HG03558 (cell line): ENCODE measurements around the gene LTO1.
"Not testable (repeated sequence)": the region's sequence is repeated elsewhere in the genome, so short reads cannot be mapped to it uniquely, and the experiment has no call there.

Experiments used
- ATAC-seq: cut with Tn5 transposase; IDR thresholded peaks from one replicate; pipeline ENCODE4 v1.9.1; 2021; ENCODE audit warnings: moderate number of reproducible peaks; ENCODE audit not compliant: unreplicated experiment; ENCODE audit errors: extremely low read depth

LTO1 gene

GRCh38 chr11:69702239-69702691, 27.1 kb upstream of the LTO1 start:
- no peak for ATAC-seq

DNA sequence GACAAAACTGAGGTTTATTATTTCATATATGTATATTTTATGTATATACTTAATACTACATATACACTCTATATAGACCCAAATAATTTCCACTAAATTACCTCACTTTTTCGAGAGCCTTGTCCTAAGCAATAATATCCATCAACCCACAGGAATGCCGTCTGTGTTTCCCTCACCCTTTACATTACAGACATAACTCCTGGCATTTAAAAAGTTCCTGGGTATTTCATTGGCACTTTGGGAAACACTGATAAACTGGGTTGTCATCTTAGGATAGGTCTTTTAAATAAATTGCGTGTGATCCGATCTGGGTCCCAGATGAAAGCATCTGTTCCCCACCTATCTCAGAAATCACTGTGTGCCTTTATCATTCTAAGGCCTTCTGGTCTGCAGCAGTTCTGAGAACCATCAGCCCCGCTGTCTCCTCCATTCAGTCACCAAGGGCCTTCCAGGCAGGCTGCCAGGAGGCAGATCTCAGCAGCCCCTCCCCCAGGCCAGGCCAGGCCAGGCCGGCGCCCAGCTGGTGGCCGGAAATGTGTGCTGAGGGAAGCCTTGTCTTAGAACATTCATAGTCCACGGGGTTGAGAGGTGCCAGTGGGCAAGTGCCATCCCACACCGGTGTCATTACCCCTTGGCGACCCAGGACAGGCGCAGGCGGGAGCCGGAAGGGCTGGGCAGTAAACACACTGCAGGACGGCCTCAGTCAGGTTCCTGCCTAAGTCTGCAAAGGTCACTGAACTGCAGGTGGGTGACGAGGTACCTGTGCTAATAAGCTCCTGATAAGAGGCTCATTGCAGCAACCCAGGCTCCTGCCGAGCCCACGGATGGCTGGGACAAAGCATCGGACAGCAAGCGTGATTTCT, 25.4 kb upstream of the LTO1 start:
- ATAC-seq, result no peak

DNA sequence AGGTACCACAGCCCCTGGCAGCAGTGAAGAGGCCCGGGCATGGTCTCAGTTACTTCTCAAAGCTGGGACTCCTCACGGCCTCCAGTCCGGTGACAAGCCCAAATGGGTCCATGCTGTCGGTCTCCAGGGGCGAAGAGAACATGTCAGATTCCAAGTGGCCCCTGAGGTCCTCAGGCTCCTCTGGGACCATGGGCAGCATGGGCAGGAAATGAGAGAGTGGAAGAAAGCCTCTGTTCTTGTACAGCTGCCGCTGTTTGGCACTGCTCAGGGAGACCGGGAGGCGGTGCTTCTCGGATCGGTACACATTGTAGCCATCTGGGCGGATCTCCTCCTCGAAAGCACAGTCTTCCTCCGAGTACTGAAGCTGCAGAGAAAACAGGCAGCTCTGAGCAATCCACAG, 24.1 kb upstream of the LTO1 start:
- ATAC-seq, result no peak

DNA sequence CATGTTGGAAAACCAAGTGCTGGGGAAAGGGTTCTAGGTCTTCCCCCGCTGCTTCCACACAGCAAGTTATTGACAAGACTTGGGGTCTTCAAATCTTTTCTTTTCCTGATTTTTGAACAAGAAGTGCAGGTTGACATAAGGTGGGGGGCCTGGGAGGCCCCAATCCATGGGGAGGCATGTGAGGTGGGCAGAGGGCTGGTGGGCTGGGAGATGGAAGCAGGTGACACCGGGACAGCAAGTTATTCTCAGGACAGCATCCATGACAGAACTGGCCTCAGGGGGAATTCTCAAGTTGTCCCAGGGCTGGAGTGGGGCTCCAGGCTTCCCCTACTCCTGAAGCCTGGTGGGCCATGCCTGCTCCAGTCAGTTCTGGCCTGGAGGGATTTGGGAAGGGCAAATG, 23.2 kb upstream of the LTO1 start:
- ATAC-seq, result no peak

DNA sequence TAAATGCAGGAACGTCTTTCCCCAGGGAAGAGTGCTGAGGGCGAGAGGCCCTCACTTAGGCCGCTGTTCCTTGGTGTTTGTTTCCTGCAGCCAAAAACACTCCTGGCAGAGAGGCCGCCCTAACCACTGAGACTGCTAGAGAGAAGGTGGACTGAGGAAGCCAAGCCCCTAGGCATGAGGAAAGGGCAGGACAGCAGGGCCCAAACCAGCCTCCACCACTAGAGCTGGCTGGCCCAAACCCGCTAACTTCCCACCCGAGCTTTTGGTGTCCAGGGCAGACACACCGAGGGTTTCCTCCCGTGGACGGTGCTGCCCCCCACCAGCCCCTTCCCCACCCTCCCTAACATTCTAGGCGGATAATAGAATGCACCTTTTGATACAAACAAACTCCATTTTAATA, 22.7 kb upstream of the LTO1 start:
- ATAC-seq, result no peak

- ATAC-seq, result no peak
Observed at GRCh38 chr11:69697469-69697843, 22.3 kb upstream of the LTO1 start.

DNA sequence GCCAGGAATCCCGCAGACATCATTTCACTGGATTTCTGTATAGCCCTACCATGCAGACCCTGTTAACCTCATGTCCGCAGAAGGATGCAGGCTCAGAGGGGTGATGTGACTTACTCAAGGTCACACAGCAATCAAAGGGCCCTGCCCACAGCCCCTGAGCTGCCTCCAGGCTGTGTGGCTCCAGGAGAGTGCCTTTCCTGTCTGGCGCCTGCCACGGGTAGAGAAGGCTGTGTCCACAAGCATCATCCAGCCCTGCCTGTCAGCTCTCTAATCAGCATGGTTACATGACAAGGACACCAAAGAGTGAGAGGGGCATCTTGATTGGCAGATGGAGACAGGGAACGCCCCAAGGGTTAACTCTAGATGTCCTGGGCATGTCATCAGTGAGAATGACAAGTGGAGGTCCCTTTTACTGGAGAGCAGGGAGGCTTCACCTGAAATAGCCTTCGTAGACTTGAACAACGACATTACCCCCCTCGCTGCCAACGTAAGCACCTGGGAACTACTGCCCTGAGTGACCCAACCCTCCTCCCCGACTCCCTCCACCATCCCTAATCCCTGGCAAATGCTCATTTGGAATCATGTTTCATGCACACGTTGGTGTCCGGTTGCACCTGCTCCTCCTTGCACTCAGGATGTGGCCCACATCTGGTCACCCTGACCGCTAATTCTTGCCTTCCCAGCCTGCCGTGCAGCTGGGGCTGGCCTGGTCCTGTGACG, 21.8 kb upstream of the LTO1 start:
- no peak for ATAC-seq

GRCh38 chr11:69695995-69696394, 20.8 kb upstream of the LTO1 start:
- ATAC-seq, result not testable (repeated sequence)

DNA sequence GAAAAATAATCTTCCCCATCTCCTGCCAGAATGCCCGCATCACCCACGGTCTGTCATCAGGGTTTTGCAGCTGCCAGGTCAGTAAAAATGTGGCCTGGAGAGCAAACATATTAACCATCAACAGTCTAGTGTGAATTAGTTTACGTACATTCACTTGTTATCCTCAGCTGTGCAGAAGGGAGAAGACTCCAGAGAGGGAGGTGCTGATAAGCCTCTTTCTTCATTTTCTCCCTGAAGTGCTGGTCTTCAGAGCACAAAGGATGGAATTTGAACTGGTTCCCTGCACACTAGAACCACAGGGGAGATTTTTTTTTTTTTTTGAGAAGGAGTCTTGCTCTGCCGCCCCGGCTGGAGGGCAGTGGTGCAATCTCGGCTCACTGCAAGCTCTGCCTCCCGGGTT, 20.4 kb upstream of the LTO1 start:
- ATAC-seq, result no peak

DNA sequence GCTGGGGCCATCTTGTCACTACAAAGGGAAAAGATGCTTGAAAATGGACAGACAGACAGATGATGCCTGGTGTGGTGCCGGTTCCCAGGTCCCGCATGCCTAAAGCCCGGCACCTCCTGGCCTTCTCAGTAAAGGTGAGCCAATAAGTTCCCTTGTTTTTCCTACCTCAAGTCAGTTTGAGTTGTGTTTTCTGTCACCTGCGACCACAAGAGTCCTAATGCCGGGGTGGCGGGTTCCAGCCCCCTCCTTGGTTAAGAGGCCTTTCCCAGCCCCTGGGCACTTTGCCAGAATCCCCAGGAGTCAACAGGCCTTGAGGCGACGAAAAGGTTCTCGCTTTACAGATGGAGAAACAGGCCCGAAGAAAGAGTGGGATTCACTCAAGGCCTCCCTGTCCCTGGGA, 19.6 kb upstream of the LTO1 start:
- no peak for ATAC-seq

DNA sequence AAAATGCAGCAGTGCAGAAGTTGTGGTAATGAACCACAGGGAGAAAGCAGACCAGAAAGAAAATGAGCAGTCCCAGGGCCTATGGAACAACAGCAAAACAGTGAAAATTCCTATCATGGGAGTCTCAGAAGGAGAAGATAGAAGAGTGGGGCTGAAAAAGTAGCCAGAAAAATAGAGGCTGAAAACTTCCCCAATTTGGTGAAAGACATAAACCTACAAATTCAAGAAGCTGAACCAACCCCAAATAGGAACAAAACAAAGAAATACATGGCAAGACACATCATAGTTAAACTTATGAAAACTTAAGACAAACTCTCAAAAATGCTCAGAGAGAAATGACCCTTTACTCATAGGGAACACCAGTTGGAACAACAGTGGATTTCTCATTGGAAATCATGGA, 17.3 kb upstream of the LTO1 start:
- no peak for ATAC-seq

GRCh38 chr11:69691463-69691862, 16.3 kb upstream of the LTO1 start:
- ATAC-seq, result no peak

DNA sequence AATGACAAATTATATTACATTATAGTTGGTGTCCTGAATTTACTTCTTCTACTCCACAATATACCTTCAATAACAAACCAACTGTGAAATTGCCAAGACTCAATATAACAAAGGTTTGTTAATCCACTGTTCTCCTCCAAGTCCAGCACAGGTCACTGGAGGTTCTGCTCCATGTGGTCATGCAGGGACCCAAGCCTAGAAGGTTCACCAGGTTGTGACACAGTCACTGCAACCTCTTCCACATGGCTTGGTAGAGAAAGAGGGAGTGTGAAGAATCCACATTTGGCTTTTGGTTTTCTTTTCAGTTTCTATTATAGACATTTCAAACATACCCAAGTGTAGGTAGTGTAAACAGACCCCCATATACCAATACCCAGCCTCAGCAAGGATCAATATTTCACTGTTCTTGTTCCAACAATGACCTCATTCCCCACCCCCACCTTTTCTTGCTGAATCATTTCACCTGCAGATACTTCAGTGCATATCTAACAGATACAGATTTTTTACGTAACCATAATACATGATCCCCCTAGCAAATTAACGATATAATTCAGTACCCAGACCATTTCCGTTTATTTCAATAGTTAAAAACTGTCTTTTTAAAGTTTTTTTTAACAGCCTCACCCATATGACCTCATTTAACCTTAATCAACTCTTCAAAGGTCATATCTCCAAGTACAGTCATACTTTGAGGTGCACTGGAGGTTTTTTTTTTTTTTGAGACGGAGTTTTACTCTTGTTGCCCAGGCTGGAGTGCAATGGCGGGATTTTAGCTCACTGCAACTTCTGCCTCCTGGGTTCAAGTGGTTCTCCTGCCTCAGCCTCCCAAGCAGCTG, 14.5 kb upstream of the LTO1 start:
- ATAC-seq, result no peak

DNA sequence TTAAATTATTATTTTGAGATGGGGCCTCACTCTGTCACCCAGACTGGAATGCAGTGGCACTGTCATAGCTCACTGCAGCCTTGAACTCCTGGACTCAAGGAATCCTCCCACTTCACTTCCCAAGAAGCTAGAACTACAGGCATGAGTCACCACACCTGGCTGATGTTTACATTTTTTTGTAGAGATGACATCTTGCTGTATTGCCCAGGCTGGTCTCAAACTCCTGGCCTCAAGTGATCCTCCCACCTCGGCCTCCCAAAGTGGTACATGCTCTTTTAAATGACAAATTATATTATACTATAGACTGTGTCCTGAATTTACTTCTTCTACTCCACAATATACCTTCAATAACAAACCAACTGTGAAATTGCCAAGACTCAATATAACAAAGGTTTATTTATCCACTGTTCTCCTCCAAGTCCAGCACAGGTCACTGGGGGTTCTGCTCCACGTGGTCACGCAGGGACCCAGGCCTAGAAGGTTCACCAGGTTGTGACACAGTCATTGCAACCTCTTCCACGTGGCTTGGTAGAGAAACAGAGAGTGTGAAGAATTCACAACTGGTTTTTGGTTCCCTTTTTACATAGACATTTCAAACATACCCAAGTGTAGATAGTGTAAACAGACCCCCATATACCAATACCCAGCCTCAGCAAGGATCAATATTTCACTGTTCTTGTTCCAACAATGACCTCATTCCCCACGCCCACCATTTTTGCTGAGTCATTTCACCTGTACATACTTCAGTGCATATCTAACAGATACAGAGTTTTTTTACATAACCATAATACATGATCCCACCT, 13.0 kb upstream of the LTO1 start:
- ATAC-seq, result not testable (repeated sequence)

DNA sequence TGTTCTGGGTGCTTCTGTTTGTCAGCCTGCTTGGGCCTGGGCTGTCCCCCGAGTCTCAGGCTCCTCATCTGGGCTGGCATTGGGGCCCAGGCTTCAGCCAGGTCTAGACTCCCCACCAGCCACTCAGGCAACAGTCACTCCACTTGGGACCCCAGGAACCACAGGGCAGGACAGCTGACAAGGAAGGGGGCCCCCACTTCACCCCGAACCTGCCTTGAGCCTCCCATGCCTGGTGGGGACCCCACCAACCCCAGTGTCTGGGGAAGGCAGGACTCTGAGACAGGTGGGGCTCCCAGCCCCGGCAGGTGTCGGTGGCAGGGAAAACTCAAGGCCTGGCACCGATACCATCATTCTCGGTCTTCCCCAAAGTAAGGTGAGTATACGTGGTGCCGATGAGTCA, 11.7 kb upstream of the LTO1 start:
- ATAC-seq, result no peak

GRCh38 chr11:69686452-69686851, 11.3 kb upstream of the LTO1 start:
- no peak for ATAC-seq

DNA sequence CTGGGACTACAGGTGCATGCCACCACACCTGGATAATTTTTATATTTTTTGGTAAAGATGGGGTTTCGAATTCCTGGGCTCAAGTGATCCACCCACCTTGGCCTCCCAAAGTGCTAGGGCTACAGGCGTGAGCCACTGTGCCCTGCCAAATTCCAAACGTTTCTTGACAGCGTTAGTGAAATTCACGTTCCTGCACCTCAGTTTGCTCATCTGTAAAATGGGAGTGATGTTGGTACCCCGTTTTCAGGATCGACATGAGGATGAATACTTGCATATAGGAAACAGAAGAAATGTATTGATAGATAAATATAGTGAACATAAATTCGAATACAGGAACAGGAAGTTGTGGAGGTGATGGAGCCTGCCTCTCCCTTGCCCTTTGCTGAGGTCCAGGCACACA, 10.2 kb upstream of the LTO1 start:
- ATAC-seq, result no peak

- no peak for ATAC-seq
Observed at GRCh38 chr11:69684651-69685050, 9.5 kb upstream of the LTO1 start.

GRCh38 chr11:69683764-69684333, 8.7 kb upstream of the LTO1 start:
- ATAC-seq, result no peak
